GM23248 (cell line): ENCODE measurements around the gene AGAP1. TPM values are rescaled to one million over a fixed set of nuclear protein-coding genes. Genes with fewer than 3 reads are reported as not detected.

ENCODE experiments used
- DNase-seq: peaks from one replicate; pipeline ENCODE4 v3.0.0-alpha.2; 2015
- H2AFZ ChIP-seq: fragments of 200-600 bp; sonication (generic); 2 replicates; pipeline ENCODE4 v1.6.1; 2016; ENCODE audit warnings: antibody characterized with exemption
- H3F3A ChIP-seq: fragments of 200-600 bp; sonication (generic); 2 replicates; pipeline ENCODE4 v1.6.1; 2016; ENCODE audit warnings: mild to moderate bottlenecking, antibody characterized with exemption, mixed run types; ENCODE audit not compliant: insufficient read depth
- H3K27ac ChIP-seq: fragments of 200-600 bp; sonication (generic); 2 replicates; pipeline ENCODE4 v1.5.1; 2016; ENCODE audit warnings: mild to moderate bottlenecking
- H3K27me3 ChIP-seq: fragments of 200-600 bp; sonication (generic); replicated peaks from 2 replicates; pipeline ENCODE4 v1.6.1; 2016; ENCODE audit warnings: mild to moderate bottlenecking; ENCODE audit not compliant: insufficient read depth
- H3K36me3 ChIP-seq: fragments of 200-600 bp; sonication (generic); 2 replicates; pipeline ENCODE4 v1.6.1; 2016; ENCODE audit warnings: low read depth, mild to moderate bottlenecking
- H3K4me1 ChIP-seq: fragments of 200-600 bp; sonication (generic); 2 replicates; pipeline ENCODE4 v1.6.1; 2016; ENCODE audit warnings: mild to moderate bottlenecking; ENCODE audit not compliant: insufficient read depth
- H3K4me2 ChIP-seq: fragments of 200-600 bp; sonication (generic); one replicate; pipeline ENCODE4 v1.6.1; 2016; ENCODE audit warnings: mild to moderate bottlenecking; ENCODE audit not compliant: unreplicated experiment
- H3K4me3 ChIP-seq: fragments of 200-600 bp; sonication (generic); 2 replicates; pipeline ENCODE4 v1.5.1; 2016; ENCODE audit warnings: mild to moderate bottlenecking
- H3K79me2 ChIP-seq: fragments of 200-600 bp; sonication (generic); 2 replicates; pipeline ENCODE4 v1.6.1; 2016; ENCODE audit warnings: mild to moderate bottlenecking; ENCODE audit not compliant: insufficient read depth
- H3K9ac ChIP-seq: fragments of 200-600 bp; sonication (generic); 2 replicates; pipeline ENCODE4 v1.6.1; 2016; ENCODE audit warnings: mild to moderate bottlenecking
- H3K9me2 ChIP-seq: fragments of 200-600 bp; sonication (generic); 2 replicates; pipeline ENCODE4 v1.6.1; 2016; ENCODE audit warnings: mixed run types, mild to moderate bottlenecking, moderate library complexity; ENCODE audit not compliant: insufficient read depth
- H3K9me3 ChIP-seq: fragments of 200-600 bp; sonication (generic); one replicate; pipeline ENCODE4 v1.6.1; 2017; ENCODE audit warnings: low read depth
- H4K20me1 ChIP-seq: fragments of 200-600 bp; sonication (generic); 2 replicates; pipeline ENCODE4 v1.6.0; 2016; ENCODE audit not compliant: insufficient read depth
- EZH2 ChIP-seq: fragments of 200-600 bp; sonication (generic); IDR thresholded peaks from 2 replicates; pipeline ENCODE4 v1.6.1; 2018; ENCODE audit warnings: antibody characterized with exemption, mild to moderate bottlenecking; ENCODE audit not compliant: insufficient read depth, poor library complexity, severe bottlenecking
- EZH2phosphoT487 ChIP-seq: fragments of 200-600 bp; sonication (generic); IDR thresholded peaks from 2 replicates; pipeline ENCODE4 v1.6.1; 2018; ENCODE audit warnings: antibody characterized with exemption, moderate library complexity, mild to moderate bottlenecking, low read depth; ENCODE audit not compliant: insufficient read depth
- WGBS, 2 experiments: methylation state at CpG; one replicate each; pipeline ENCODE4 v1.1.6; 2015 to 2017; ENCODE audit warnings: low lambda C conversion rate in 2 of 2, low coverage in 1 of 2; ENCODE audit errors: missing lambda C conversion rate in 2 of 2; 5-methylcytosine and 5-hydroxymethylcytosine counted together
- in situ Hi-C: fragments of 300-500 bp; cut with MboI; formaldehyde crosslinking; loops from 2 replicates; pipeline ENCODE4 v1.15.0; 2020
- polyA plus RNA-seq: library from polyadenylated mRNA; unstranded; fragments of >200 nt; fragmentation: Nextera tagmentation; extraction: Ambion mirVana; gene quantifications from 2 replicates; pipeline ENCODE4 v1.2.1, GENCODE V29; 2016
- total RNA-seq: library from RNA; depleted of rRNA; stranded (reverse); fragments of >200 nt; shearing (Covaris generic); gene quantifications from 2 replicates; pipeline ENCODE4 v1.2.3, GENCODE V29; 2014

The AGAP1 gene
- total and polyA plus RNA-seq, 2 experiments from 2014 or later: 2.2 to 9.9 TPM

GRCh38 chr2:236016496-236016895 lies 522.7 kb downstream of the AGAP1 start:
- in situ Hi-C loops: no loop called here
- 95 to 100% methylated on average over 4 of the region's 4 CpGs for WGBS, 2 experiments

GRCh38 chr2:236017446-236017845 lies 523.6 kb downstream of the AGAP1 start:
- no peak for TF ChIP-seq EZH2
- no peak for TF ChIP-seq EZH2phosphoT487
- DNase-seq: no peak
- Histone ChIP-seq H3K9me3 (no peaks in the 10 kb centered on the region), H3K36me3 (no peaks in the 10 kb centered on the region), H4K20me1 (no peaks in the 10 kb centered on the region; the same call in 1 of the 2 replicates), H3F3A (no peaks in the 10 kb centered on the region), H3K79me2 (no peaks in the 10 kb centered on the region), H2AFZ (no peak overlapping the region), H3K4me3 (no peak overlapping the region), H3K27me3 (no peaks in the 10 kb centered on the region), H3K9ac (no peak overlapping the region), H3K4me1 (no peaks in the 10 kb centered on the region), H3K9me2 (no peaks in the 10 kb centered on the region), H3K27ac (no peak overlapping the region), H3K4me2 (no peak overlapping the region)
- 76 to 91% methylated on average over 3 of the region's 3 CpGs for WGBS, 2 experiments
- in situ Hi-C loops: no loop called here

More at GRCh38 chr2:236016496-236016895, 522.7 kb downstream of the AGAP1 start:
- Histone ChIP-seq H3K27ac (no peak overlapping the region), H4K20me1 (no peaks in the 10 kb centered on the region; the same call in 1 of the 2 replicates), H3K27me3 (no peaks in the 10 kb centered on the region), H3K36me3 (no peaks in the 10 kb centered on the region), H3K79me2 (no peaks in the 10 kb centered on the region), H3F3A (no peaks in the 10 kb centered on the region), H3K4me1 (no peaks in the 10 kb centered on the region), H3K4me2 (no peak overlapping the region), H3K4me3 (no peak overlapping the region), H3K9me2 (no peaks in the 10 kb centered on the region), H3K9me3 (no peaks in the 10 kb centered on the region), H3K9ac (no peak overlapping the region), H2AFZ (no peak overlapping the region)
- no peak for TF ChIP-seq EZH2phosphoT487
- TF ChIP-seq EZH2: no peak
- DNase-seq: no peak

GRCh38 chr2:236019434-236019833 lies 525.6 kb downstream of the AGAP1 start:
- Histone ChIP-seq H3K27ac (no peak overlapping the region), H2AFZ (no peak overlapping the region), H4K20me1 (no peaks in the 10 kb centered on the region; the same call in 1 of the 2 replicates), H3K9ac (no peak overlapping the region), H3K9me3 (no peaks in the 10 kb centered on the region), H3K79me2 (no peaks in the 10 kb centered on the region), H3K36me3 (no peaks in the 10 kb centered on the region), H3F3A (no peaks in the 10 kb centered on the region), H3K27me3 (no peaks in the 10 kb centered on the region), H3K4me1 (no peaks in the 10 kb centered on the region), H3K4me3 (no peak overlapping the region), H3K9me2 (no peaks in the 10 kb centered on the region), H3K4me2 (no peak overlapping the region)
- no peak for DNase-seq
- 100% methylated on average over 8 of the region's 8 CpGs for WGBS, 2 experiments
- TF ChIP-seq EZH2phosphoT487 (no peak), EZH2 (no peak)
- in situ Hi-C loops: no loop called here

- no peaks in the 10 kb centered on the region for H3K27me3 ChIP-seq
- H3K4me2 ChIP-seq: no peak overlapping the region
- in situ Hi-C loops: no loop called here
- H3F3A ChIP-seq: no peaks in the 10 kb centered on the region
- WGBS, 2 experiments: 85 to 87% methylated on average over 14 of the region's 14 CpGs
- DNase-seq: no peak
- no peaks in the 10 kb centered on the region for H3K79me2 ChIP-seq
- no peaks in the 10 kb centered on the region for H4K20me1 ChIP-seq
- no peak overlapping the region for H3K9ac ChIP-seq
- H3K4me3 ChIP-seq: no peak overlapping the region
- H2AFZ ChIP-seq: no peak overlapping the region
- TF ChIP-seq EZH2phosphoT487 (no peak), EZH2 (no peak)
- no peaks in the 10 kb centered on the region for H3K36me3 ChIP-seq
- H3K4me1 ChIP-seq: no peaks in the 10 kb centered on the region
- no peaks in the 10 kb centered on the region for H3K9me3 ChIP-seq
- no peaks in the 10 kb centered on the region for H3K9me2 ChIP-seq
- H3K27ac ChIP-seq: no peak overlapping the region
These were observed 527.7 kb downstream of the AGAP1 start for GRCh38 chr2:236021499-236022057.

- no peaks in the 10 kb centered on the region for H3K9me2 ChIP-seq
- no peaks in the 10 kb centered on the region for H3K36me3 ChIP-seq
- H3F3A ChIP-seq: no peaks in the 10 kb centered on the region
- no peak overlapping the region for H2AFZ ChIP-seq
- no peak overlapping the region for H3K4me2 ChIP-seq
- H4K20me1 ChIP-seq: no peaks in the 10 kb centered on the region
- no peaks in the 10 kb centered on the region for H3K27me3 ChIP-seq
- no peaks in the 10 kb centered on the region for H3K4me1 ChIP-seq
- no peak overlapping the region for H3K4me3 ChIP-seq
- WGBS, 2 experiments: 96 to 98% methylated on average over 5 of the region's 5 CpGs
- no peak overlapping the region for H3K27ac ChIP-seq
- in situ Hi-C loops: no loop called here
- no peak overlapping the region for H3K9ac ChIP-seq
- H3K79me2 ChIP-seq: no peaks in the 10 kb centered on the region
- no peak for DNase-seq
- H3K9me3 ChIP-seq: no peaks in the 10 kb centered on the region
- no peak for TF ChIP-seq EZH2
- no peak for TF ChIP-seq EZH2phosphoT487
These were observed 528.3 kb downstream of the AGAP1 start for GRCh38 chr2:236022128-236022527.
